Upper lobe of right lung (tissue), 1 donor: ENCODE measurements around the gene TERF2IP. TPM values are rescaled to one million over a fixed set of nuclear protein-coding genes. Genes with fewer than 3 reads are reported as not detected.

ENCODE experiments used
- ATAC-seq: fragments of 200-7000 bp; cut with Tn5 transposase; one replicate; pipeline ENCODE4 v1.9.1; 2020; ENCODE audit warnings: mild to moderate bottlenecking, moderate library complexity
- DNase-seq: peaks from one replicate; pipeline ENCODE4 v3.0.0-alpha.2; 2020
- H3K27ac ChIP-seq: fragments of 200-600 bp; one replicate; pipeline ENCODE4 v1.8.0; 2022
- H3K27me3 ChIP-seq: fragments of 200-600 bp; one replicate; pipeline ENCODE4 v1.8.0; 2022; ENCODE audit warnings: mild to moderate bottlenecking
- H3K36me3 ChIP-seq: fragments of 200-600 bp; one replicate; pipeline ENCODE4 v1.8.0; 2022
- H3K4me1 ChIP-seq: fragments of 200-600 bp; one replicate; pipeline ENCODE4 v1.8.0; 2022
- H3K4me3 ChIP-seq: fragments of 200-600 bp; one replicate; pipeline ENCODE4 v1.8.0; 2022; ENCODE audit warnings: mild to moderate bottlenecking
- H3K9me3 ChIP-seq: fragments of 200-600 bp; one replicate; pipeline ENCODE4 v1.8.0; 2022
- CTCF ChIP-seq: fragments of 200-600 bp; IDR thresholded peaks from one replicate; pipeline ENCODE4 v1.8.0; 2022; ENCODE audit warnings: antibody characterized with exemption
- intact Hi-C: fragments of 100-400 bp; cut with DNase I; formaldehyde crosslinking; loops from one replicate; pipeline ENCODE4 v1.11.0; 2022
- total RNA-seq: library from RNA; stranded (reverse); fragmentation: NEBNext Ultra II Directional; extraction: Animal tissue kit (Norgen Biotek cat#: 25700); gene quantifications from one replicate; pipeline ENCODE4 v1.2.1, GENCODE V29; 2021
- donor health status: DM: no; HTN: yes; CAD: no; lungs with severe emphysema.

The TERF2IP gene
- total RNA-seq, 1 donor from 2014 or later = 56.2 TPM

GRCh38 chr16:75702242-75702641 lies 54.7 kb downstream of the TERF2IP start:
- Histone ChIP-seq H3K27me3 (no peaks in the 10 kb centered on the region), H3K36me3 (no peaks in the 10 kb centered on the region), H3K27ac (no peak overlapping the region), H3K4me3 (no peak overlapping the region), H3K9me3 (no peaks in the 10 kb centered on the region), H3K4me1 (no peaks in the 10 kb centered on the region)
- ATAC-seq = no peak
- no peak for TF ChIP-seq CTCF
- intact Hi-C loops = no loop called here
- DNase-seq = no peak

- Histone ChIP-seq H3K4me3 (no peak overlapping the region), H3K4me1 (no peaks in the 10 kb centered on the region), H3K36me3 (no peaks in the 10 kb centered on the region), H3K27me3 (no peaks in the 10 kb centered on the region), H3K27ac (no peak overlapping the region), H3K9me3 (no peaks in the 10 kb centered on the region)
- TF ChIP-seq CTCF = no peak
- DNase-seq (no peak), ATAC-seq (no peak)
- intact Hi-C loops = no loop called here
Measured at GRCh38 chr16:75703306-75703705, 55.7 kb downstream of the TERF2IP start.

Other genes with a start within 250 kb of the TERF2IP start
- 49.0 TPM for gene CFDP1, start 214.3 kb upstream of the TERF2IP start, total RNA-seq
- 25.4 TPM for gene TMEM170A, start 183.1 kb upstream of the TERF2IP start, total RNA-seq
- 0.09 TPM for gene CHST6, start 152.3 kb upstream of the TERF2IP start, total RNA-seq
- not detected for gene CHST5, start 111.7 kb upstream of the TERF2IP start, total RNA-seq
- gene TMEM231, start 91.5 kb upstream of the TERF2IP start, total RNA-seq = 4.5 TPM
- 109 TPM for gene GABARAPL2, start 81.4 kb upstream of the TERF2IP start, total RNA-seq
- gene ADAT1, start 24.5 kb upstream of the TERF2IP start, total RNA-seq = 44.8 TPM
- 90.5 TPM for gene KARS1, start 108 bp upstream of the TERF2IP start, total RNA-seq
- gene CPHXL2, start 29.2 kb downstream of the TERF2IP start, total RNA-seq = not detected
- gene DUXB, start 53.7 kb downstream of the TERF2IP start, total RNA-seq = not detected
- not detected for gene CPHXL, start 78.7 kb downstream of the TERF2IP start, total RNA-seq